ENCODE results near the gene CACNA1D.

The CACNA1D gene

DNA sequence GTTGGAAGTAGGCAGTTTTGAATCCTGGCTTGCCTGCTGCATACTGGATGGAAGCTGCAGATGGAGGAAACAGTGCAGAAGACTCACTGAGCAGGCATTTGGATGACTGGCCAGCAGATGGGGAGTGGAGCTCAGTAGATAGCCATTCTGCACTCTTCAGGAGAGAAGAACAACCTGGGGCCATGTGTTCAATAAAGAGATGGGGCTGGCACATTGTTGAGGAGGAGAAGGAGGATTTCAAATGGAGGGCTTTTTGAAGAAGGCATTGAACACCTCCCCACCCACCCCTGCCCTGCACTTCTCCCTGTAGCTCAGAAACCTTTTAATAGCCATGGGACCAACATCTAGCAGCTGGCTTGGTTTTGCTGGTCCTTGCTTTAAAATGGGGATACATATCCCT lies 109.8 kb downstream of the CACNA1D start:
- no peak for DNase-seq (ENCODE audit: low read depth, low spot score)
- CTCF ChIA-PET = no interaction called here
- POLR2A ChIA-PET = no interaction called here
- TF ChIP-seq CTCF (IDR thresholded peaks at IDR 0.05; ENCODE audit: insufficient read depth, low read length, missing control alignments) = no peak
- H3K4me3 ChIP-seq (ENCODE audit: low read depth, low read length) = no peak overlapping the region

GRCh38 chr3:53606793-53607192 lies 112.4 kb downstream of the CACNA1D start:
- H3K4me3 ChIP-seq (ENCODE audit: low read depth, low read length) = no peak overlapping the region
- ChIA-PET CTCF (no interaction called here), POLR2A (no interaction called here)
- no peak for DNase-seq (ENCODE audit: low read depth, low spot score)
- TF ChIP-seq CTCF (IDR thresholded peaks at IDR 0.05; ENCODE audit: insufficient read depth, low read length, missing control alignments) = no peak

DNA sequence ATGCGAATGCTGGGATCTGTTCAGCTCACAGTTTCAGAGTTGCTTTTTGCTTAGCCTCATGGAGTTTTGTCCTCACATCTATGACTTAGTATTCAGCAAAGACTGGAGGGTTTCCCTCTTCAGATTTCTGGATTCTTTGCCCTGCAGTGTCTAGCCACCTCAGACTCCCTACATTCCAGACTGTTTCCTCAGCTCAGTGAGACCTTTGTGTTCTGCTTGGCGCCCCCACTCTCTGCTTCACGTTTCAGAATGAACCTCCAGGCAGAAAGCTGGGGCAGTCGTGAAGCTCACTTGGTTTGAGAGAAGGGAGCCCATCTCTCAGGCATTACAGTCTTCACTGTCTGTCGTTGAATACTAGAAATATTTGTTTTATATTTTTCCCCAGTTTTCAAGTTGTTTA lies 118.1 kb downstream of the CACNA1D start:
- DNase-seq (ENCODE audit: low read depth, low spot score) = no peak
- H3K4me3 ChIP-seq (ENCODE audit: low read depth, low read length) = no peak overlapping the region
- TF ChIP-seq CTCF (IDR thresholded peaks at IDR 0.05; ENCODE audit: insufficient read depth, low read length, missing control alignments) = no peak
- POLR2A ChIA-PET = no interaction called here
- CTCF ChIA-PET = no interaction called here

GRCh38 chr3:53613125-53613524 lies 118.7 kb downstream of the CACNA1D start:
- no peak for TF ChIP-seq CTCF (IDR thresholded peaks at IDR 0.05; ENCODE audit: insufficient read depth, low read length, missing control alignments)
- ChIA-PET POLR2A (no interaction called here), CTCF (no interaction called here)
- DNase-seq (ENCODE audit: low read depth, low spot score) = no peak
- H3K4me3 ChIP-seq (ENCODE audit: low read depth, low read length) = no peak overlapping the region

DNA sequence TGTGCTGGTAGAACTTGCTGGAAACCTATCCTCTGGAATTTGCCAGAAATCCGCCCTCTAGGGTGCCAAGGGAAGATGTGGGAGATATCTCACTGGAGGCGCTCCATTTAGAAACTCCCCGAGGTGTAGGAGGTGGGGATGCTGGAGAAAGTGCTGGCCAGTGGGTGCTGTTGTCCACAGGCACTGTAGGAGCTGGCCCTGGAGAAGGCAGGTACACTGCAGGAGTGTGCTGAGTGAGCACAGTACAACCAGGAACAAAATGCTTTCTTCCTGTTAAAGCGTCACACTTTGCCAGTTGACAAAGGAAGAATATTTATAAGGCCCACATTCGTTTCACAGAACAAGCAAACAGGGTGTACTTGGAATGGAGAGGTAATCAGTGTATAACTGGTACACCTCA lies 119.9 kb downstream of the CACNA1D start:
- POLR2A ChIA-PET = no interaction called here
- TF ChIP-seq CTCF (IDR thresholded peaks at IDR 0.05; ENCODE audit: insufficient read depth, low read length, missing control alignments) = no peak
- CTCF ChIA-PET = no interaction called here
- H3K4me3 ChIP-seq (ENCODE audit: low read depth, low read length) = no peak overlapping the region
- DNase-seq (ENCODE audit: low read depth, low spot score) = no peak

DNA sequence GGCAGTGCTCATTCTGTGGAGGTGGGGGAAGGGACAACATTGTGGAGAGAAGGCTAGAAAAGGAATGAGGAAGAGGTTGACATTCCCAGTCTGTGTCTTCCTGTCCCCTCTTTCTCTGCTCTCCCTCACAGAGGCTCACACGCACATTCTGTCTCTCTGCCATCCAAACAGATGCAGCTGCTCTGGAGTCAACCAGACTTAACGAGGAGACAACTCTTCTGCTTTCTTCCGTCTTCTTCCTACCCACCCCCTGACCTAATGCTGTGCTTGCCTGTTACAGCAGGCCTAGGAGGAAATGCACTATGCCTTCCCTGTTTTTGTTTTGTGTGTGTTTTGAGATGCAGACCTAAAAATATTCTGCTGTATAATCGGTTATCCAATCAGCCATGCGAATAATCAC lies 121.9 kb downstream of the CACNA1D start:
- ChIA-PET CTCF (no interaction called here), POLR2A (no interaction called here)
- no peak for DNase-seq (ENCODE audit: low read depth, low spot score)
- TF ChIP-seq CTCF (IDR thresholded peaks at IDR 0.05; ENCODE audit: insufficient read depth, low read length, missing control alignments) = no peak
- H3K4me3 ChIP-seq (ENCODE audit: low read depth, low read length) = no peak overlapping the region
